ENCODE measurements around the gene RNF141. TPM values are rescaled to one million over a fixed set of nuclear protein-coding genes. Genes with fewer than 3 reads are reported as not detected.

Gene RNF141
- total and polyA plus RNA-seq, 7 donors: 5.0 to 42.2 (median 16.6) TPM

DNA sequence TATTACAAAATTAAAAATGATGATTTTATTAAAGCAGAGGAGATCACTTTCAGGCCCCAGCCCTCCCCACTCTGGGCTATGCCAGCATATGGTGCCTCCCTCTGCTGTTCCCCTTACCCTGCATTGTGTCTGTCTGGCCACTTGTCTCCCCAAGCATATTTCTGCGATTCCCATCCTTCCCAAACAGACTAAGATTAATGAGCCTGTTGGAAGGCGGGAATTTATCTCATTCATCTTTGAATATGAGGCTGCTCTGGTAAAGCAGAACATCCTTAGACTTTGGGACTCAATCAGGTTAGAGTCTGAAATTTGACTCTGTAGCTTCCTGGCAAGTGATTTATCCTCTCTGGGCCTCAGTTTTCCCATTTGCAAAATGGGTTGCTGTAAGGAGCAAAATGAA, 60.2 kb downstream of the RNF141 start:
- H3K27ac ChIP-seq: no peak overlapping the region
- peaks cover 0 to 99% of the 10 kb centered on the region in 2 donors for H3K36me3 ChIP-seq (ENCODE audit: insufficient read depth in 1 of 2, low read depth in 1 of 2)
- no peaks in the 10 kb centered on the region for H3K27me3 ChIP-seq (ENCODE audit: insufficient read depth in 3 of 3, low read length in 2 of 3)
- no peak overlapping the region for H3K4me3 ChIP-seq
- no peaks in the 10 kb centered on the region for H3K9me3 ChIP-seq
- TF ChIP-seq, protein P1, sequence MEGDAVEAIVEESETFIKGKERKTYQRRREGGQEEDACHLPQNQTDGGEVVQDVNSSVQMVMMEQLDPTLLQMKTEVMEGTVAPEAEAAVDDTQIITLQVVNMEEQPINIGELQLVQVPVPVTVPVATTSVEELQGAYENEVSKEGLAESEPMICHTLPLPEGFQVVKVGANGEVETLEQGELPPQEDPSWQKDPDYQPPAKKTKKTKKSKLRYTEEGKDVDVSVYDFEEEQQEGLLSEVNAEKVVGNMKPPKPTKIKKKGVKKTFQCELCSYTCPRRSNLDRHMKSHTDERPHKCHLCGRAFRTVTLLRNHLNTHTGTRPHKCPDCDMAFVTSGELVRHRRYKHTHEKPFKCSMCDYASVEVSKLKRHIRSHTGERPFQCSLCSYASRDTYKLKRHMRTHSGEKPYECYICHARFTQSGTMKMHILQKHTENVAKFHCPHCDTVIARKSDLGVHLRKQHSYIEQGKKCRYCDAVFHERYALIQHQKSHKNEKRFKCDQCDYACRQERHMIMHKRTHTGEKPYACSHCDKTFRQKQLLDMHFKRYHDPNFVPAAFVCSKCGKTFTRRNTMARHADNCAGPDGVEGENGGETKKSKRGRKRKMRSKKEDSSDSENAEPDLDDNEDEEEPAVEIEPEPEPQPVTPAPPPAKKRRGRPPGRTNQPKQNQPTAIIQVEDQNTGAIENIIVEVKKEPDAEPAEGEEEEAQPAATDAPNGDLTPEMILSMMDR (IDR thresholded peaks at IDR 0.05): no peak
- intact Hi-C loops (cut with DNase I): no loop called here
- 89 to 95% (median 92%) methylated on average over 2 of the region's 2 CpGs for WGBS, 3 donors
- H3K4me1 ChIP-seq: peaks cover 15% of the 10 kb centered on the region
- DNase-seq (no peak), ATAC-seq (no peak)

DNA sequence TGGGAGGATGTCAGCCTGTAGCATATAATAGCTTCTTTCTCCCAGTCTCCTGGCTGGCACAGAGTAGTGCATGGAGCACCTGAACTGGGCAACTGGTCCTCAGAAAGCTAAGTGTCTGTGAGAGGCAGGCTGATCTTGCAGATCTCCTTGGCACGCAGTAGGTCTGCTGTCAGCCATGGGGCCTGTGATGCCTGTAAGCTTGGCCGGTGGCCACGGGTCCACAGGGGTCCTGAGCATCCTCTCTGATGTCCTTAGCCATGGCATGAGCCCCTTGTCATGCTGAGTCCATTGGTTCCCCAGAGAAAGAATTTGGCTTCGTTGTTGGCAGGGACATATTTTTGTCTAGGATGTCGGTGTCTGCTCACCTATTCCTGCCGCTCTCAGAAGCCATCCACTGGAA, 61.0 kb downstream of the RNF141 start:
- WGBS, 3 donors: 72 to 85% (median 82%) methylated on average over 6 of the region's 6 CpGs
- no peak for ATAC-seq
- TF ChIP-seq, protein P1 (IDR thresholded peaks at IDR 0.05): no peak
- Histone ChIP-seq H3K4me1 (peaks cover 15% of the 10 kb centered on the region), H3K27me3 (ENCODE audit: insufficient read depth in 3 of 3, low read length in 2 of 3) (no peaks in the 10 kb centered on the region), H3K27ac (no peak overlapping the region), H3K36me3 (ENCODE audit: insufficient read depth in 1 of 2, low read depth in 1 of 2) (peaks cover 2 to 97% of the 10 kb centered on the region in 2 donors), H3K4me3 (no peak overlapping the region), H3K9me3 (no peaks in the 10 kb centered on the region)
- no peak for DNase-seq
- intact Hi-C loops (cut with DNase I): no loop called here

DNA sequence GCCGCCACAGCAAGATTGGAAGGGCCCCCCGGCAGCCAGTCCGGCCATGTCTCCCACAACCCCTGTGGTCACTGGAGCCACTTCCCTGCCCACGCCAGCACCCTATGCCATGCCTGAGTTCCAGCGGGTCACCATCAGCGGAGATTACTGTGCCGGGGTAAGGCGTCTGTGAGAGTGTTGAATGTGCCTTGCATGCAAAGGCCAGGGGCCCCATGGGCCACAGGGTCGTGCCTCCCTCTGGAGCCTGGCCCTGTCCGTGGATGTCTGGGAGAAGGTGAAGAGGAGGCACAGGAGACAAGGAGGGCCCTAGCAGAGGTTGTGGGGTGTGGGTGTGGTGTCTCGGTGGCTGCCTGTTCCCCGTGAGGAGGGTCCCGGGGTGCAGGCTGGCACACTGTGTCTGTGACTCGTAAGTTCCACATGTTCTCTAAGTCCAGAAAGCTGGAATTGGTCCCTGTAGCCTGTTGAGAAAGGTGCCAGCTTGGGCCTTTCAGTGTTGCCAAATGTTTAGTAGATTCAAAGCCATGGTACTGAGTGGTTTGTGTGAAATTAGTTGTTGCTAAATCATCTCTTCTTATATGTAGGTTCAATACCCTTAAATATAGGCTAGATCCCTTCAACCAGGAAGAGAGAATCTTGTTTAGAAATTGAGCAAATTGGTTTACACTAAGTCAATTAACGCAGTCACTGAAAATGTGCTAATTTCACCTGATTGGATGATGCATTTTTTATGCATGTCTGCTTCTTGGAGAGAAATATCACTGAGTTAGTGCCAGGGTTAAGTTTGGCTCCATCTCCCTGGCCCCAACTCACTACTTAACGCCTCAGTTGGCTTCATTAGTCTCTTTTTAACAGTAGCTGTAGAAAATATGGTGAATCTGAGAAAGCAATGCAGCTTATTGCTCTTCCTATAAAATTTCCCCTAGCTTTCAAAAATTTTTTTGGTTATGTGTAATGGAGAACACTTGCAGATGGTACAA, 62.1 kb downstream of the RNF141 start:
- ATAC-seq: peak in 1 of 4 donors; percentile 32
- TF ChIP-seq, protein P1 (IDR thresholded peaks at IDR 0.05): no peak
- Histone ChIP-seq H3K27ac (no peak overlapping the region), H3K9me3 (no peaks in the 10 kb centered on the region), H3K4me1 (peaks cover 15% of the 10 kb centered on the region), H3K27me3 (ENCODE audit: insufficient read depth in 3 of 3, low read length in 2 of 3) (no peaks in the 10 kb centered on the region), H3K36me3 (ENCODE audit: insufficient read depth in 1 of 2, low read depth in 1 of 2) (peaks cover 2 to 97% of the 10 kb centered on the region in 2 donors), H3K4me3 (no peak overlapping the region)
- DNase-seq: no peak
- intact Hi-C loops (cut with DNase I): no loop called here
- 79 to 87% (median 80%) methylated on average over 16 of the region's 16 CpGs for WGBS, 3 donors

DNA sequence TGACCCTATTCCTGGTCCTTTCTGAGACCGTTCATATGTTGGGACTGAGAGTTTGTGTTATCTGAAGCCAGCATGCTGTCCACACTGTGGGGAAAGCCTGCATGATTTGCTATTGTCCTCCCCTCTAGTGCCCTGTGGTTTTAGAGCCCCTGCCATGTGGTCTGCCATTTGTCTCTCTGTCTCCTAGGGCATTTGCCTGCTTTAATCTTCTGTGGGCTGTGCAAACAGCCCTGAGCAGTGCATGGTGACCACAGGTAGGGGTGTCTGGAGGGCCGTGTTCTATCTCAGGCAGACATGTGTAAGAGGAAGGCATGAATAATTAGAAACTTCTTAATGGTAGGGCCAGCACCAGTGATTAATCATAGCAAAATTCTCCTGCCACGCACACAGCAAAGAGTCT, 62.9 kb downstream of the RNF141 start:
- Histone ChIP-seq H3K27me3 (ENCODE audit: insufficient read depth in 3 of 3, low read length in 2 of 3) (no peaks in the 10 kb centered on the region), H3K36me3 (ENCODE audit: insufficient read depth in 1 of 2, low read depth in 1 of 2) (peaks cover 2 to 96% of the 10 kb centered on the region in 2 donors), H3K4me3 (no peak overlapping the region), H3K9me3 (no peaks in the 10 kb centered on the region), H3K27ac (no peak overlapping the region), H3K4me1 (peaks cover 15% of the 10 kb centered on the region)
- WGBS, 3 donors: 80 to 89% (median 83%) methylated on average over 3 of the region's 3 CpGs
- TF ChIP-seq, protein P1 (IDR thresholded peaks at IDR 0.05): no peak
- no peak for DNase-seq
- peak in 3 of 4 donors; percentile 15 to 31 (median 21) for ATAC-seq
- intact Hi-C loops (cut with DNase I): no loop called here
